ENCODE results near the gene ANK3. TPM values are rescaled to one million over a fixed set of nuclear protein-coding genes. Genes with fewer than 3 reads are reported as not detected.

The ANK3 gene
- total RNA-seq, 2 experiments from 2014 or later: 60.5 to 61.9 TPM

DNA sequence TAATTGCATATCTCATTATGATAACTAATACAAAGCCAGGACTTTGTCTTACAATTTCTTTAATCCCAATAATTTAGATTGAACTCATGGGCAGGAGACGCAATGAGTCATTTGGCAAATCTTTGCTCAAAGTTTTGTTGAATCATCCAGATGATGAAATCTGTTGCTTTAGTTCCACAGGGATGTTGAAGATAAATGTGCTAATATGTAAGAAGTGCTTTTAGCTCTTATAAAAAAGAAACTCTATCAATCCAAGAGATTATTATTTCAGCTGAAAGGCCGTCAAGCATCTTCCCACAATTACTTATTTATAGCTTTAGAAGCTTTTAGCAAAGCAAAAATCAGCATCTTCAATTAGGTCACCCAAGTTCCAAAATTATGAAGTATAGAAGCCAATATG, 36.8 kb upstream of the ANK3 start:
- no peaks in the 10 kb centered on the region for H3K4me1 Mint-ChIP-seq (ENCODE audit: low read depth)
- H3K9me3 Mint-ChIP-seq: no peaks in the 10 kb centered on the region
- CTCF ChIA-PET: no interaction called here
- Histone ChIP-seq H3K27ac (ENCODE audit: low read depth in 1 of 2, low read length in 2 of 2) (no peak overlapping the region), H3K4me1 (ENCODE audit: insufficient read depth, low read length) (no peaks in the 10 kb centered on the region), H3K36me3 (ENCODE audit: insufficient read depth, low read length) (no peaks in the 10 kb centered on the region), H3K4me3 (ENCODE audit: low read length) (no peak overlapping the region), H3K9me3 (ENCODE audit: control insufficient read depth in 1 of 2, insufficient read depth in 1 of 2, low read length in 2 of 2) (no peaks in the 10 kb centered on the region), H3K27me3 (ENCODE audit: control insufficient read depth in 1 of 2, insufficient read depth in 2 of 2, low read length in 2 of 2) (no peaks in the 10 kb centered on the region)
- H3K36me3 Mint-ChIP-seq (ENCODE audit: low read depth): peaks cover 5% of the 10 kb centered on the region
- DNase-seq (no peak), ATAC-seq (ENCODE audit: poor library complexity) (no peak)
- H3K27ac Mint-ChIP-seq: no peak overlapping the region
- H3K4me3 Mint-ChIP-seq: no peak overlapping the region
- intact Hi-C loops (cut with DNase I, micrococcal nuclease): loop anchor here in 1 of 2 experiments (5.0 kb wide), 1 partner anchor 599 kb away; no protein-coding TSS in a partner anchor
- no peaks in the 10 kb centered on the region for H3K27me3 Mint-ChIP-seq
- POLR2A ChIA-PET: no interaction called here
- TF ChIP-seq, protein P1, sequence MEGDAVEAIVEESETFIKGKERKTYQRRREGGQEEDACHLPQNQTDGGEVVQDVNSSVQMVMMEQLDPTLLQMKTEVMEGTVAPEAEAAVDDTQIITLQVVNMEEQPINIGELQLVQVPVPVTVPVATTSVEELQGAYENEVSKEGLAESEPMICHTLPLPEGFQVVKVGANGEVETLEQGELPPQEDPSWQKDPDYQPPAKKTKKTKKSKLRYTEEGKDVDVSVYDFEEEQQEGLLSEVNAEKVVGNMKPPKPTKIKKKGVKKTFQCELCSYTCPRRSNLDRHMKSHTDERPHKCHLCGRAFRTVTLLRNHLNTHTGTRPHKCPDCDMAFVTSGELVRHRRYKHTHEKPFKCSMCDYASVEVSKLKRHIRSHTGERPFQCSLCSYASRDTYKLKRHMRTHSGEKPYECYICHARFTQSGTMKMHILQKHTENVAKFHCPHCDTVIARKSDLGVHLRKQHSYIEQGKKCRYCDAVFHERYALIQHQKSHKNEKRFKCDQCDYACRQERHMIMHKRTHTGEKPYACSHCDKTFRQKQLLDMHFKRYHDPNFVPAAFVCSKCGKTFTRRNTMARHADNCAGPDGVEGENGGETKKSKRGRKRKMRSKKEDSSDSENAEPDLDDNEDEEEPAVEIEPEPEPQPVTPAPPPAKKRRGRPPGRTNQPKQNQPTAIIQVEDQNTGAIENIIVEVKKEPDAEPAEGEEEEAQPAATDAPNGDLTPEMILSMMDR (IDR thresholded peaks at IDR 0.05): no peak

DNA sequence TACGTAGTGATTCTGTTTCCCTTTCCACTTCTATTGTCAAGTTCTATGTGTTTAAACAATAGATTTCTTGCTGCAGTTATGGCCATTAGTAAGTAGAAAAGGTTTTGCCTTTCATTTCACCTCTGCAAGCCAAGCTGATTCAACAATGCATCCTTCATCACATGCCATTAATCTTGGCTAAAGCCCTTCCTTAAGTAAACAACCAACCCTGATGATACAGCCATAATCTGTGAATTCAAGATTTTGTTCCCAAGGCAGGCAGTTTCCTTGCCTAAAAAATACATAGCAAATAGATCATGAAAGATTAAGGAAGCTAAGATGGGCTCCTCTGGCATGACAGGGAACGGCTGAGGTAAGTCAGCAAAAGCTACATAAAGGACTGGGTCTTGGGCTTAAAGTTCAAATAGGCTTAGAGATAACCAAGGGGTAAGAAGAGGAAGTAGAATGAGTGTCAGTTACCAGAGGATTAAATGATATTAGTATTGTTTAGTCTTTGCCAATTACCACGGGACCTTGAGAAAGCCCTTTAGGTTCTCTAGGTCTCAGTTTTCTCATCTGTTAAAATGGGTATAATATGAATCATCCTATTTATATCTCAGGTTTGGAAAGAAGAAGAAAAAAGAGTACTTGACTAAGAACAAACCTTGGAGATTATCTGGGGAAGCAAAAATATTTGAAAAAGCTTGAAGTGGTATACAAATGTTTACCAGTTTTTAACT, 35.9 kb upstream of the ANK3 start:
- no peaks in the 10 kb centered on the region for H3K27me3 ChIP-seq (ENCODE audit: control insufficient read depth in 1 of 2, insufficient read depth in 2 of 2, low read length in 2 of 2)
- no peaks in the 10 kb centered on the region for H3K4me1 ChIP-seq (ENCODE audit: insufficient read depth, low read length)
- H3K36me3 Mint-ChIP-seq (ENCODE audit: low read depth): peaks cover 5% of the 10 kb centered on the region
- TF ChIP-seq, protein P1 (IDR thresholded peaks at IDR 0.05): no peak
- H3K27ac Mint-ChIP-seq: no peak overlapping the region
- no peaks in the 10 kb centered on the region for H3K36me3 ChIP-seq (ENCODE audit: insufficient read depth, low read length)
- H3K4me3 Mint-ChIP-seq: no peak overlapping the region
- H3K27me3 Mint-ChIP-seq: no peaks in the 10 kb centered on the region
- no peak overlapping the region for H3K4me3 ChIP-seq (ENCODE audit: low read length)
- H3K9me3 ChIP-seq (ENCODE audit: control insufficient read depth in 1 of 2, insufficient read depth in 1 of 2, low read length in 2 of 2): no peaks in the 10 kb centered on the region
- no peaks in the 10 kb centered on the region for H3K9me3 Mint-ChIP-seq
- no peak for ATAC-seq (ENCODE audit: poor library complexity)
- CTCF ChIA-PET: no interaction called here
- POLR2A ChIA-PET: no interaction called here
- no peak overlapping the region for H3K27ac ChIP-seq (ENCODE audit: low read depth in 1 of 2, low read length in 2 of 2)
- intact Hi-C loops (cut with DNase I, micrococcal nuclease): loop anchor here in 1 of 2 experiments (5.0 kb wide), 1 partner anchor 598 kb away; no protein-coding TSS in a partner anchor
- H3K4me1 Mint-ChIP-seq (ENCODE audit: low read depth): no peaks in the 10 kb centered on the region
- no peak for DNase-seq

DNA sequence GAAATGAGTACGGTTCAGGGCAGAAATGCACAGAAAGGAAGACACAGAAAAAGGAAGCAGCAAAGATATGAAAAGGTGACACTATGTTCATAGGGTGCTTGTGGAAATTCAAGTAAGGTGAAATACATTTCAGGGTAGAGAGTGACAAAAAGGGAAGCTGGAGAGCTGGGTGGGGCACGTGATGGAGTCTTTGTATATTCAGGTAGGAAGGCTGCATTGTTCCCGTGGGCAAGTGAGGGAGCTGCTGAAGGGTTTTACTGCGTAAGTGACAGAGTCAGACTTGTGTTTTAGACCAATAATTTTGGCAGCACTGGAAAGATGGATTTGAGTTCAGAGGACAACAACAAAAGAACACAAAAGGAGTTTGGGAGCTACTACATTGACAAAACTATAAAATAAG, 35.3 kb upstream of the ANK3 start:
- H3K4me3 ChIP-seq (ENCODE audit: low read length): no peak overlapping the region
- H3K9me3 ChIP-seq (ENCODE audit: control insufficient read depth in 1 of 2, insufficient read depth in 1 of 2, low read length in 2 of 2): no peaks in the 10 kb centered on the region
- H3K27ac ChIP-seq (ENCODE audit: low read depth in 1 of 2, low read length in 2 of 2): no peak overlapping the region
- no peaks in the 10 kb centered on the region for H3K9me3 Mint-ChIP-seq
- no peaks in the 10 kb centered on the region for H3K27me3 Mint-ChIP-seq
- no peaks in the 10 kb centered on the region for H3K27me3 ChIP-seq (ENCODE audit: control insufficient read depth in 1 of 2, insufficient read depth in 2 of 2, low read length in 2 of 2)
- intact Hi-C loops (cut with DNase I, micrococcal nuclease): loop anchor here in 1 of 2 experiments (5.0 kb wide), 1 partner anchor 598 kb away; no protein-coding TSS in a partner anchor
- TF ChIP-seq, protein P1 (IDR thresholded peaks at IDR 0.05): no peak
- H3K4me1 Mint-ChIP-seq (ENCODE audit: low read depth): peaks cover under 1% of the 10 kb centered on the region
- no peak overlapping the region for H3K4me3 Mint-ChIP-seq
- no peak for ATAC-seq (ENCODE audit: poor library complexity)
- H3K4me1 ChIP-seq (ENCODE audit: insufficient read depth, low read length): no peaks in the 10 kb centered on the region
- ChIA-PET POLR2A (no interaction called here), CTCF (no interaction called here)
- H3K27ac Mint-ChIP-seq: no peak overlapping the region
- no peak for DNase-seq
- H3K36me3 Mint-ChIP-seq (ENCODE audit: low read depth): peaks cover under 1% of the 10 kb centered on the region
- no peaks in the 10 kb centered on the region for H3K36me3 ChIP-seq (ENCODE audit: insufficient read depth, low read length)
